Measurements from ENCODE around the gene TAPT1. TPM values are rescaled to one million over a fixed set of nuclear protein-coding genes. Genes with fewer than 3 reads are reported as not detected.

Gene TAPT1, protein sequence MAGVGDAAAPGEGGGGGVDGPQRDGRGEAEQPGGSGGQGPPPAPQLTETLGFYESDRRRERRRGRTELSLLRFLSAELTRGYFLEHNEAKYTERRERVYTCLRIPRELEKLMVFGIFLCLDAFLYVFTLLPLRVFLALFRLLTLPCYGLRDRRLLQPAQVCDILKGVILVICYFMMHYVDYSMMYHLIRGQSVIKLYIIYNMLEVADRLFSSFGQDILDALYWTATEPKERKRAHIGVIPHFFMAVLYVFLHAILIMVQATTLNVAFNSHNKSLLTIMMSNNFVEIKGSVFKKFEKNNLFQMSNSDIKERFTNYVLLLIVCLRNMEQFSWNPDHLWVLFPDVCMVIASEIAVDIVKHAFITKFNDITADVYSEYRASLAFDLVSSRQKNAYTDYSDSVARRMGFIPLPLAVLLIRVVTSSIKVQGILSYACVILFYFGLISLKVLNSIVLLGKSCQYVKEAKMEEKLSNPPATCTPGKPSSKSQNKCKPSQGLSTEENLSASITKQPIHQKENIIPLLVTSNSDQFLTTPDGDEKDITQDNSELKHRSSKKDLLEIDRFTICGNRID
- total RNA-seq (2021) (48.6 and 54.0 TPM in 2 replicates), Bru-seq, nascent RNA (percentile 85 among the genes with signal in this experiment), BruChase-seq, experiment 1, labeled RNA remaining after a 2-hour chase (percentile 72 among the genes with signal in this experiment), BruChase-seq, experiment 2, labeled RNA remaining after a 6-hour chase (percentile 63 among the genes with signal in this experiment)
- long read RNA-seq, full-length matches to known transcripts, result 51 of 75 reads
- long read RNA-seq, partial matches to known transcripts, result 3 of 75 reads
- long read RNA-seq, other reads (novel, unspliced or antisense), result 21 of 75 reads

DNA sequence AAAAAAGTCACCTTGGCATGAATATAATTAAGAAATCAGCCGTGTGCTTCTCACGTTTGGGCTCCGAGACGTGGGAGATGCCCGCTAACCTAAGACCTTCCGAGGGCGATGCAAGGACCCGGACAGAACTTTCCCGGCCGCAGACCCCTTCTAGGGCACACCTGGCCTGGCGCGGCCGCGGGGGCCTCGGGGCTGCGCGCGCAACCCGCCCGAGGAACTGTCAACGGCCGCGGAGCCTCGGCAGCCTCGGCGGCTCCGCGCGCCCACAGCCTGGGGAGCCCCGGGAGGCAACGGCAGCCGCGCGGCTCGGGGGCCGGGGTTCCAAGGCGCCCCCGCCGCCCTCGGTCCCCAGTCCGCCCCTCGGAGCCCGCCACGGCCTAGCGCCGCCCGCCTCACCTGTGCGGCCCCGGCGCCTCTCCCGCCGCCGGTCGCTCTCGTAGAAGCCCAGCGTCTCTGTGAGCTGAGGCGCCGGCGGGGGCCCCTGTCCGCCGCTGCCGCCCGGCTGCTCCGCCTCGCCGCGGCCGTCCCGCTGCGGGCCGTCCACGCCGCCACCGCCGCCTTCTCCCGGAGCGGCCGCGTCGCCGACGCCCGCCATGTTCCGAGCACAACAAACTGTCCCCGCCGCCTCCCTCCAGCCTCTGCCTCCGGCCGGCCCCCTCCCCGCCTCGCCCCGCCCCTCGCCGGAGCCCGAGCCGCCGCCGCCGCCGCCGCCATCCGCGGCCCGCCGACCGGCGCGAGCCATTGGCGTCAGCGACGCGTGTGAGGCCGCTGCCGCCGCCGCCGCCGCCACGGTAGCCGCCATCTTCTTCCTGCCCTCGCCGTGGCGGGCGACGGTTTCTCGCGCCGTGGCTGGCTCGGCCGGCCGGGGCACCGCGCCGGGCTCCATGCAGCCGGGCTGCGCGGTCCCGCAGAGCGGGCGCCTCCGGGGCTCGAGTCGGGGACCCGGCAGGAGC lies at the start of gene TAPT1:
TSS of gene TAPT1 (minus strand) at position 609 of the 953 bp plus-strand sequence. CDS start at position 595, 14 bp downstream.
- intact Hi-C loops (cut with micrococcal nuclease; ENCODE audit: unreplicated experiment), result no loop called here

DNA sequence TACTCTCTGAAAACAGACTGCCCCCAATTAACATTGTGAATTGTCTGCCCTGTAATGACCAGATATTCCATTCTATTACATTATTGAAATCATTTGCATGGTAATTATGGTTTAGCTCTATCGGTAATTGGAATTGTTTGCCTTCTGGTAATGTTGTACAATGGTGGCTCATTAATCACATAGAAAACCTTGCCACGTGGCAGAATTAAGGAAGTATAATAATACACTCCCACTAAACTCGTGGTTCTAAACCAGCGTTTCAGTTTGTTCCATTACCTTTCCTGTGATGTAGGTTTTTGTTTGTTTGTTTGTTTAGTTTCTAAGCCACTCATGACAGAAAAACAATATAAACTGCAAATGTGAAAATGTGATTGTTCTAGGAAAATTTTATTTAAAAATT lies 45.1 kb upstream of the TAPT1 start:
- no peak overlapping the region for H3K27ac ChIP-seq (ENCODE audit: low read depth, low read length, poor library complexity, severe bottlenecking)
- H3K9me3 ChIP-seq (ENCODE audit: low read depth, low read length, poor library complexity, severe bottlenecking), result peaks cover under 1% of the 10 kb centered on the region
- no peak overlapping the region for H3K4me3 ChIP-seq (ENCODE audit: low read depth, low read length, poor library complexity, severe bottlenecking)
- H3K4me1 ChIP-seq (ENCODE audit: insufficient read depth, low read length, poor library complexity, severe bottlenecking), result no peaks in the 10 kb centered on the region
- no TSS peak for BruUV-seq (replicated peaks)
- ChIA-PET POLR2A (ENCODE audit: low non-redundant PET) (no interaction called here), CTCF (no interaction called here)
- H3K27me3 ChIP-seq (replicated peaks; ENCODE audit: insufficient read depth, low read depth, low read length, poor library complexity), result no peaks in the 10 kb centered on the region
- intact Hi-C loops (cut with micrococcal nuclease; ENCODE audit: unreplicated experiment), result no loop called here
- no peak for DNase-seq (ENCODE audit: low spot score)
- no peaks in the 10 kb centered on the region for H3K36me3 ChIP-seq (ENCODE audit: insufficient read depth, low read length, poor library complexity, severe bottlenecking)
- TF ChIP-seq, protein P1, sequence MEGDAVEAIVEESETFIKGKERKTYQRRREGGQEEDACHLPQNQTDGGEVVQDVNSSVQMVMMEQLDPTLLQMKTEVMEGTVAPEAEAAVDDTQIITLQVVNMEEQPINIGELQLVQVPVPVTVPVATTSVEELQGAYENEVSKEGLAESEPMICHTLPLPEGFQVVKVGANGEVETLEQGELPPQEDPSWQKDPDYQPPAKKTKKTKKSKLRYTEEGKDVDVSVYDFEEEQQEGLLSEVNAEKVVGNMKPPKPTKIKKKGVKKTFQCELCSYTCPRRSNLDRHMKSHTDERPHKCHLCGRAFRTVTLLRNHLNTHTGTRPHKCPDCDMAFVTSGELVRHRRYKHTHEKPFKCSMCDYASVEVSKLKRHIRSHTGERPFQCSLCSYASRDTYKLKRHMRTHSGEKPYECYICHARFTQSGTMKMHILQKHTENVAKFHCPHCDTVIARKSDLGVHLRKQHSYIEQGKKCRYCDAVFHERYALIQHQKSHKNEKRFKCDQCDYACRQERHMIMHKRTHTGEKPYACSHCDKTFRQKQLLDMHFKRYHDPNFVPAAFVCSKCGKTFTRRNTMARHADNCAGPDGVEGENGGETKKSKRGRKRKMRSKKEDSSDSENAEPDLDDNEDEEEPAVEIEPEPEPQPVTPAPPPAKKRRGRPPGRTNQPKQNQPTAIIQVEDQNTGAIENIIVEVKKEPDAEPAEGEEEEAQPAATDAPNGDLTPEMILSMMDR (conservative IDR thresholded peaks at IDR 0.05; ENCODE audit: low read depth, low read length), result no peak
- no peak for TF ChIP-seq EZH2 (IDR thresholded peaks at IDR 0.05; ENCODE audit: borderline replicate concordance, low read depth, low read length, poor library complexity, severe bottlenecking)

More for the DNA sequence above, at the start of gene TAPT1:
- POLR2A ChIA-PET (ENCODE audit: low non-redundant PET), result no interaction called here
- DNase-seq (ENCODE audit: low spot score), result peak; percentile 80
- H3K4me3 ChIP-seq (ENCODE audit: low read depth, low read length, poor library complexity, severe bottlenecking), result peak within 1 kb of the TSS; percentile 89
- H3K4me1 ChIP-seq (ENCODE audit: insufficient read depth, low read length, poor library complexity, severe bottlenecking), result peaks cover 40% of the 10 kb centered on the region
- TF ChIP-seq, protein P1 (conservative IDR thresholded peaks at IDR 0.05; ENCODE audit: low read depth, low read length), result no peak
- TF ChIP-seq EZH2 (IDR thresholded peaks at IDR 0.05; ENCODE audit: borderline replicate concordance, low read depth, low read length, poor library complexity, severe bottlenecking), result no peak
- H3K36me3 ChIP-seq (ENCODE audit: insufficient read depth, low read length, poor library complexity, severe bottlenecking), result no peaks in the 10 kb centered on the region
- no peaks in the 10 kb centered on the region for H3K27me3 ChIP-seq (replicated peaks; ENCODE audit: insufficient read depth, low read depth, low read length, poor library complexity)
- CTCF ChIA-PET, result interaction anchor here (0.6 kb wide), 1 partner anchor 24 kb away, joined by 3 read pairs; no protein-coding TSS in a partner anchor
- H3K9me3 ChIP-seq (ENCODE audit: low read depth, low read length, poor library complexity, severe bottlenecking), result no peaks in the 10 kb centered on the region
- BruUV-seq (replicated peaks), result no TSS peak
- peak within 1 kb of the TSS; percentile 87 for H3K27ac ChIP-seq (ENCODE audit: low read depth, low read length, poor library complexity, severe bottlenecking)

All from A673 (cell line).